Loucy (cell line): ENCODE measurements around the gene ERCC4.

Experiments
- H2AFZ ChIP-seq: fragments of 200-600 bp; sonication (generic); 2 replicates; pipeline ENCODE4 v1.6.0; 2016; ENCODE audit warnings: antibody characterized with exemption, mild to moderate bottlenecking, low read length, moderate library complexity
- H3F3A ChIP-seq: fragments of 200-600 bp; 2 replicates; pipeline ENCODE4 v1.6.0; 2016; ENCODE audit warnings: antibody characterized with exemption, low read depth, mild to moderate bottlenecking
- H3K27me3 ChIP-seq: fragments of 200-600 bp; sonication (generic); 2 replicates; pipeline ENCODE4 v1.6.1; 2014; ENCODE audit warnings: low read length, mild to moderate bottlenecking; ENCODE audit not compliant: insufficient read depth, poor library complexity, severe bottlenecking
- H3K36me3 ChIP-seq: fragments of 200-600 bp; sonication (generic); 2 replicates; pipeline ENCODE4 v1.6.1; 2016; ENCODE audit warnings: low read length; ENCODE audit not compliant: insufficient read depth
- H3K4me1 ChIP-seq: fragments of 200-600 bp; sonication (generic); 2 replicates; pipeline ENCODE4 v1.5.1; 2014; ENCODE audit warnings: low read length, mild to moderate bottlenecking; ENCODE audit not compliant: insufficient read depth, poor library complexity, severe bottlenecking
- H3K4me2 ChIP-seq: fragments of 200-600 bp; sonication (generic); 2 replicates; pipeline ENCODE4 v1.6.0; 2014; ENCODE audit warnings: antibody characterized with exemption, low read length, low read depth, mild to moderate bottlenecking; ENCODE audit not compliant: poor library complexity, severe bottlenecking
- H3K4me3 ChIP-seq: fragments of 200-600 bp; sonication (generic); 2 replicates; pipeline ENCODE4 v1.5.1; 2014; ENCODE audit warnings: low read length, mild to moderate bottlenecking, mixed read lengths; ENCODE audit not compliant: poor library complexity, severe bottlenecking
- H3K79me2 ChIP-seq: fragments of 200-600 bp; sonication (generic); 2 replicates; pipeline ENCODE4 v1.6.1; 2014; ENCODE audit warnings: low read length; ENCODE audit not compliant: insufficient read depth
- H3K9ac ChIP-seq: fragments of 200-600 bp; sonication (generic); 2 replicates; pipeline ENCODE4 v1.6.0; 2014; ENCODE audit warnings: mild to moderate bottlenecking, low read depth, low read length, moderate library complexity; ENCODE audit not compliant: poor library complexity, severe bottlenecking
- H3K9me2 ChIP-seq: fragments of 200-600 bp; sonication (generic); replicated peaks from 2 replicates; pipeline ENCODE4 v1.6.1; 2016; ENCODE audit warnings: low read depth, low read length, mixed read lengths
- H3K9me3 ChIP-seq: fragments of 200-600 bp; sonication (generic); 2 replicates; pipeline ENCODE4 v1.6.1; 2014; ENCODE audit warnings: mild to moderate bottlenecking, antibody characterized with exemption, low read length, low read depth; ENCODE audit not compliant: insufficient read depth
- H4K20me1 ChIP-seq: fragments of 200-600 bp; sonication (generic); 2 replicates; pipeline ENCODE4 v1.6.0; 2014; ENCODE audit warnings: antibody characterized with exemption, low read length, mild to moderate bottlenecking; ENCODE audit not compliant: insufficient read depth, poor library complexity, severe bottlenecking
- EZH2phosphoT487 ChIP-seq: fragments of 200-600 bp; IDR thresholded peaks from 2 replicates; pipeline ENCODE4 v1.6.1; 2018; ENCODE audit warnings: antibody characterized with exemption, mild to moderate bottlenecking, moderate library complexity, borderline replicate concordance
- TF ChIP-seq, protein P1 (sequence below): fragments of 200-600 bp; sonication (generic); conservative IDR thresholded peaks from 2 replicates; pipeline ENCODE4 v1.5.1; 2014; ENCODE audit warnings: mild to moderate bottlenecking, antibody characterized with exemption, low read length

ERCC4 gene

DNA sequence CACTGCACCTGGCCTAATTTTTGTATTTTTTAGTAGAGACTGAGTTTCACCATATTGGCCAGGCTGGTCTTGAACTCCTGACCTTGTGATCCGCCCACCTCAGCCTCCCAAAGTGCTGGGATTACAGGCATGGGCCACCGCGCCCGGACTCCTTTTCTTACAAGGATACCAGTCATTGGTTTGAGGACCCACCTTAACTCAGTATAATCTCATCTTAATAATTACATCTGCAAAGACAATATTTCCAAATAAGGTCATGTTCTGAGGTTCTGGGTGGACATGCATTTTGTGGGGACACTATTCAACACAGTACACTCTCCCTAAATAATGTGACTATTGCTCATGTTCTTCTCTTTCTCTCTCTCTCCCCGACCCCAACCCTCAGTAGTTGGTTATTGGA lies 63.7 kb downstream of the ERCC4 start:
- no peaks in the 10 kb centered on the region for H3K36me3 ChIP-seq
- TF ChIP-seq, protein P1, sequence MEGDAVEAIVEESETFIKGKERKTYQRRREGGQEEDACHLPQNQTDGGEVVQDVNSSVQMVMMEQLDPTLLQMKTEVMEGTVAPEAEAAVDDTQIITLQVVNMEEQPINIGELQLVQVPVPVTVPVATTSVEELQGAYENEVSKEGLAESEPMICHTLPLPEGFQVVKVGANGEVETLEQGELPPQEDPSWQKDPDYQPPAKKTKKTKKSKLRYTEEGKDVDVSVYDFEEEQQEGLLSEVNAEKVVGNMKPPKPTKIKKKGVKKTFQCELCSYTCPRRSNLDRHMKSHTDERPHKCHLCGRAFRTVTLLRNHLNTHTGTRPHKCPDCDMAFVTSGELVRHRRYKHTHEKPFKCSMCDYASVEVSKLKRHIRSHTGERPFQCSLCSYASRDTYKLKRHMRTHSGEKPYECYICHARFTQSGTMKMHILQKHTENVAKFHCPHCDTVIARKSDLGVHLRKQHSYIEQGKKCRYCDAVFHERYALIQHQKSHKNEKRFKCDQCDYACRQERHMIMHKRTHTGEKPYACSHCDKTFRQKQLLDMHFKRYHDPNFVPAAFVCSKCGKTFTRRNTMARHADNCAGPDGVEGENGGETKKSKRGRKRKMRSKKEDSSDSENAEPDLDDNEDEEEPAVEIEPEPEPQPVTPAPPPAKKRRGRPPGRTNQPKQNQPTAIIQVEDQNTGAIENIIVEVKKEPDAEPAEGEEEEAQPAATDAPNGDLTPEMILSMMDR: no peak
- no peak for TF ChIP-seq EZH2phosphoT487
- H3F3A ChIP-seq: no peaks in the 10 kb centered on the region

DNA sequence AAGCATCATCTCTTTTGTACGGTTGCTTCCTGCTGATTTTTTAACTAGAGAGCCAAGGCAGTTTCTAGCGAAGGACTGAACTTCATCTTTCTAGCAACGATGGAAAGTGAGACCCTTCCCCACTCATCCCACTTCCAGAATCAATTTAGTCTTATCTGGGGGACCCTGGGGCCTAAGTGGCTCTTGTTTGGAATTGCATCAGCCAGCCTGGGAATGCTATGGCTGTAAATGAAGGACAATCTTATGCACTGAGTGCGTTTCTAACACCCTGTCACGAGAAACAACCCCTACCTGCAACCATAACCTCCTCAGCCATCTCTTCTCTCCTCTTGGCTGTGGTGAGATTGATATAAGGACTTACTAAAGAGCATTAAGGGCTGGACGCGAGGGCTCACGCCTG lies 64.8 kb downstream of the ERCC4 start:
- Histone ChIP-seq H3K4me3 (no peak overlapping the region), H3K9me2 (no peaks in the 10 kb centered on the region), H3K4me1 (no peaks in the 10 kb centered on the region), H3K27me3 (no peaks in the 10 kb centered on the region), H3K36me3 (no peaks in the 10 kb centered on the region), H3K4me2 (no peak overlapping the region), H3K9ac (no peak overlapping the region), H4K20me1 (no peaks in the 10 kb centered on the region), H3K9me3 (no peaks in the 10 kb centered on the region), H2AFZ (no peak overlapping the region), H3F3A (no peaks in the 10 kb centered on the region), H3K79me2 (no peaks in the 10 kb centered on the region)
- no peak for TF ChIP-seq EZH2phosphoT487
- TF ChIP-seq, protein P1: no peak

More for the DNA sequence above, 63.7 kb downstream of the ERCC4 start:
- no peaks in the 10 kb centered on the region for H4K20me1 ChIP-seq
- H3K9me2 ChIP-seq: no peaks in the 10 kb centered on the region
- no peak overlapping the region for H2AFZ ChIP-seq
- H3K4me3 ChIP-seq: no peak overlapping the region
- H3K27me3 ChIP-seq: no peaks in the 10 kb centered on the region
- no peak overlapping the region for H3K4me2 ChIP-seq
- H3K9ac ChIP-seq: no peak overlapping the region
- H3K9me3 ChIP-seq: no peaks in the 10 kb centered on the region
- no peaks in the 10 kb centered on the region for H3K4me1 ChIP-seq
- H3K79me2 ChIP-seq: no peaks in the 10 kb centered on the region

DNA sequence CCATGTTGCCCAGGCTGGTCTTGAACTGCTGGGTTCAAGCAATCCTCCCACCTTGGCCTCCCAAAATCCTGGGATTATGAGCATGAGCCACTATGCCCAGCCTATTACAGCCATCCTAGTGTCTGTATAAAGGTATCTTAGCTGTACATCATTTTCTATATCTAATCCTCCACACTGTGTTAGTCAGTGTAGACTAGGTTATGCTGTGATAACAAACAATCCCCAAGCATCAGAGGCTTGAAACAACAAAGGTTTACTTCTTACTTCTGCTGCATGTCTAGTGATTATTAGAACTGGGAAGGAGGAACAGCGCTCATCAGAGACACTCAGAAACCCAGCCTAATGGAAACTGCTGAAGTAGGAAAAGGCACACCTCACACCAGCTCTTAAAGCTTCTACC lies 68.1 kb downstream of the ERCC4 start:
- Histone ChIP-seq H3K4me3 (no peak overlapping the region), H3K4me1 (no peaks in the 10 kb centered on the region), H3K9me2 (no peaks in the 10 kb centered on the region), H3K9me3 (no peaks in the 10 kb centered on the region), H3K4me2 (no peak overlapping the region), H3K36me3 (no peaks in the 10 kb centered on the region), H2AFZ (no peak overlapping the region), H4K20me1 (no peaks in the 10 kb centered on the region), H3K27me3 (no peaks in the 10 kb centered on the region), H3F3A (no peaks in the 10 kb centered on the region), H3K79me2 (no peaks in the 10 kb centered on the region), H3K9ac (no peak overlapping the region)
- TF ChIP-seq EZH2phosphoT487: no peak
- TF ChIP-seq, protein P1: no peak
